ENCODE results near the gene PEX14. TPM values are rescaled to one million over a fixed set of nuclear protein-coding genes. Genes with fewer than 3 reads are reported as not detected.

PEX14 gene
- total RNA-seq, 6 experiments from 2014 or later: 10.5 to 26.5 (median 16.5) TPM

- Histone ChIP-seq H3K4me1 (peaks cover 0 to 26% (median 8%) of the 10 kb centered on the region in 4 donors), H3K27me3 (no peaks in the 10 kb centered on the region), H3K27ac (no peak overlapping the region), H3K4me3 (no peak overlapping the region), H3K36me3 (no peaks in the 10 kb centered on the region), H3K9me3 (no peaks in the 10 kb centered on the region)
- intact Hi-C loops (cut with DNase I): no loop called here
- TF ChIP-seq CTCF (IDR thresholded peaks at IDR 0.05) (no peak), POLR2A (IDR thresholded peaks at IDR 0.05) (no peak)
- DNase-seq: no peak
- no peak for ATAC-seq
- WGBS (ENCODE audit: insufficient coverage, low coverage, low lambda C conversion rate, missing lambda C conversion rate): 65% methylated on average over 13 of the region's 17 CpGs
Measured at GRCh38 chr1:10530756-10531495, 56.2 kb downstream of the PEX14 start.

GRCh38 chr1:10532362-10532761 is 57.6 kb downstream of the PEX14 start:
- intact Hi-C loops (cut with DNase I): no loop called here

GRCh38 chr1:10534519-10534918 is 59.8 kb downstream of the PEX14 start:
- TF ChIP-seq POLR2A (IDR thresholded peaks at IDR 0.05): no peak
- no peak for TF ChIP-seq CTCF (IDR thresholded peaks at IDR 0.05)
- DNase-seq (no peak), ATAC-seq (no peak)
- 83% methylated on average over 6 of the region's 7 CpGs for WGBS (ENCODE audit: insufficient coverage, low coverage, low lambda C conversion rate, missing lambda C conversion rate)
- Histone ChIP-seq H3K27me3 (no peaks in the 10 kb centered on the region), H3K36me3 (peaks cover 0 to 2% (median 0%) of the 10 kb centered on the region in 4 donors), H3K9me3 (no peaks in the 10 kb centered on the region), H3K4me1 (peaks cover 0 to 8% (median 2%) of the 10 kb centered on the region in 4 donors), H3K27ac (no peak overlapping the region), H3K4me3 (no peak overlapping the region)
- intact Hi-C loops (cut with DNase I): no loop called here

More at GRCh38 chr1:10532362-10532761, 57.6 kb downstream of the PEX14 start:
- WGBS (ENCODE audit: insufficient coverage, low coverage, low lambda C conversion rate, missing lambda C conversion rate): 81% methylated on average over 8 of the region's 8 CpGs
- TF ChIP-seq CTCF (IDR thresholded peaks at IDR 0.05): no peak
- no peak for TF ChIP-seq POLR2A (IDR thresholded peaks at IDR 0.05)
- H3K27ac ChIP-seq: no peak overlapping the region
- peaks cover 0 to 26% (median 8%) of the 10 kb centered on the region in 4 donors for H3K4me1 ChIP-seq
- DNase-seq (no peak), ATAC-seq (no peak)
- no peaks in the 10 kb centered on the region for H3K27me3 ChIP-seq
- H3K4me3 ChIP-seq: no peak overlapping the region
- no peaks in the 10 kb centered on the region for H3K9me3 ChIP-seq
- H3K36me3 ChIP-seq: peaks cover 0 to 2% (median 0%) of the 10 kb centered on the region in 4 donors

GRCh38 chr1:10536133-10536770 is 61.5 kb downstream of the PEX14 start:
- H3K4me1 ChIP-seq: peaks cover 0 to 10% (median 0%) of the 10 kb centered on the region in 4 donors
- no peaks in the 10 kb centered on the region for H3K27me3 ChIP-seq
- DNase-seq: peak in 1 of 3 donors; percentile 10
- H3K4me3 ChIP-seq: no peak overlapping the region
- 83% methylated on average over 5 of the region's 14 CpGs for WGBS (ENCODE audit: insufficient coverage, low coverage, low lambda C conversion rate, missing lambda C conversion rate)
- no peak for ATAC-seq
- H3K9me3 ChIP-seq: no peaks in the 10 kb centered on the region
- peaks cover 0 to 4% (median 1%) of the 10 kb centered on the region in 4 donors for H3K36me3 ChIP-seq
- intact Hi-C loops (cut with DNase I): no loop called here
- TF ChIP-seq POLR2A (IDR thresholded peaks at IDR 0.05): no peak
- TF ChIP-seq CTCF (IDR thresholded peaks at IDR 0.05): no peak
- no peak overlapping the region for H3K27ac ChIP-seq
